Spleen (tissue), 7 donors: ENCODE measurements around the gene PPAT.

Source experiments
- POLR2A ChIP-seq, 3 donors: fragments of 450-650 bp; IDR thresholded peaks; one replicate each; pipeline ENCODE4 v1.5.1; 2017; ENCODE audit warnings: antibody characterized with exemption in 3 of 3, mild to moderate bottlenecking in 1 of 3
- POLR2AphosphoS5 ChIP-seq, 3 donors: sonication (generic); formaldehyde crosslinking; IDR thresholded peaks; one replicate each; pipeline ENCODE4 v1.5.1; 2017; ENCODE audit warnings: antibody characterized with exemption in 3 of 3
- TF ChIP-seq, protein P1 (sequence below), 11 experiments: fragments of 200-600 bp in 7 of 11; fragments of 450-650 bp in 4 of 11; sonication (generic) in 4 of 11; IDR thresholded peaks in 8 of 11; conservative IDR thresholded peaks in 3 of 11; 1 replicate in 7 of 11; 2 replicates in 4 of 11; pipeline versions ENCODE4 v1.4.0 to v1.8.0; 2016 to 2021; ENCODE audit warnings: antibody characterized with exemption in 11 of 11, inconsistent platforms in 4 of 11, mild to moderate bottlenecking in 1 of 11
- donor health status: DM: no; HTN: no; CAD: no; lungs with moderate emphysema.
- donor health status: DM: no; HTN: no; CAD: no.
- donor health status: DM: no; HTN: no; CAD: no.

DNA sequence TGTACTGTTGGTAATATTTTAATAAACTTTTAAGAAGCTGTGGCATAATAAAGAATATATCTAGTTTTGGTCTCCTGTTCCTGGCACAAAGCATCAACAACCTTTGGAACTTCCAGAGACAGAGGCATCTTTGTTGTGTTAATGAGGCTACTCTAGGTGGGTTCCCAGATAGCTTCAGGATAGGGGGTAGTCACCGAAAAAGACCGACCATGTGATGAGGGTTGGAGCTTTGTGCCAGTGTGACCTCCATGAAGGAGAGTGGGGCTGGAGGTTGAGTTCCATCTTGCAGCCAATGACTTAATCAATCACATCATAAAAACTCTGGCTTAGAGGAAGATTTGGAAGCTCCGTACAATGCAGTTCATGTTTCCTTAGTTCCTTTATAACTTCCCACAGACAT, 9.9 kb downstream of the PPAT start:
- TF ChIP-seq POLR2A (IDR thresholded peaks at IDR 0.05): no peak
- TF ChIP-seq, protein P1, sequence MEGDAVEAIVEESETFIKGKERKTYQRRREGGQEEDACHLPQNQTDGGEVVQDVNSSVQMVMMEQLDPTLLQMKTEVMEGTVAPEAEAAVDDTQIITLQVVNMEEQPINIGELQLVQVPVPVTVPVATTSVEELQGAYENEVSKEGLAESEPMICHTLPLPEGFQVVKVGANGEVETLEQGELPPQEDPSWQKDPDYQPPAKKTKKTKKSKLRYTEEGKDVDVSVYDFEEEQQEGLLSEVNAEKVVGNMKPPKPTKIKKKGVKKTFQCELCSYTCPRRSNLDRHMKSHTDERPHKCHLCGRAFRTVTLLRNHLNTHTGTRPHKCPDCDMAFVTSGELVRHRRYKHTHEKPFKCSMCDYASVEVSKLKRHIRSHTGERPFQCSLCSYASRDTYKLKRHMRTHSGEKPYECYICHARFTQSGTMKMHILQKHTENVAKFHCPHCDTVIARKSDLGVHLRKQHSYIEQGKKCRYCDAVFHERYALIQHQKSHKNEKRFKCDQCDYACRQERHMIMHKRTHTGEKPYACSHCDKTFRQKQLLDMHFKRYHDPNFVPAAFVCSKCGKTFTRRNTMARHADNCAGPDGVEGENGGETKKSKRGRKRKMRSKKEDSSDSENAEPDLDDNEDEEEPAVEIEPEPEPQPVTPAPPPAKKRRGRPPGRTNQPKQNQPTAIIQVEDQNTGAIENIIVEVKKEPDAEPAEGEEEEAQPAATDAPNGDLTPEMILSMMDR (IDR thresholded peaks at IDR 0.05 in 8 of 11, conservative IDR thresholded peaks at IDR 0.05 in 3 of 11): no peak
- no peak for TF ChIP-seq POLR2AphosphoS5 (IDR thresholded peaks at IDR 0.05)
